Right lobe of liver (tissue), 6 donors: ENCODE measurements around the gene ACSL5. TPM values are rescaled to one million over a fixed set of nuclear protein-coding genes. Genes with fewer than 3 reads are reported as not detected.

Experiments used
- ATAC-seq, 4 donors: fragments of 200-7000 bp; cut with Tn5 transposase; one replicate each; pipeline ENCODE4 v1.9.1; 2020; ENCODE audit warnings: mild to moderate bottlenecking in 4 of 4, moderate library complexity in 4 of 4
- DNase-seq, 3 donors: peaks; one replicate each; pipeline ENCODE4 v3.0.0-alpha.2; 2020
- H3K27ac ChIP-seq, 3 donors: fragments of 200-600 bp; one replicate each; pipeline ENCODE4 v1.8.0; 2022
- H3K27me3 ChIP-seq, 2 donors: fragments of 200-600 bp; one replicate each; pipeline ENCODE4 v1.8.0; 2022
- H3K36me3 ChIP-seq, 4 donors: fragments of 200-600 bp; sonication (generic) in 1 of 4; one replicate each; pipeline versions ENCODE4 v1.5.1 to v1.8.0; 2017 to 2022; ENCODE audit warnings: control low read depth in 1 of 4
- H3K4me1 ChIP-seq, 4 donors: fragments of 200-600 bp; sonication (generic) in 1 of 4; one replicate each; pipeline versions ENCODE4 v1.5.1 to v1.8.0; 2017 to 2022; ENCODE audit warnings: control low read depth in 1 of 4
- H3K4me3 ChIP-seq, 3 donors: fragments of 200-600 bp; one replicate each; pipeline ENCODE4 v1.8.0; 2022
- H3K9me3 ChIP-seq, 4 donors: fragments of 200-600 bp; sonication (generic) in 1 of 4; one replicate each; pipeline versions ENCODE4 v1.5.1 to v1.8.0; 2017 to 2022; ENCODE audit warnings: control low read depth in 1 of 4
- POLR2A ChIP-seq: fragments of 450-650 bp; IDR thresholded peaks from one replicate; pipeline ENCODE4 v1.6.1; 2017; ENCODE audit warnings: antibody characterized with exemption, mild to moderate bottlenecking
- WGBS: methylation state at CpG from one replicate; pipeline ENCODE4 v1.1.6; 2018; ENCODE audit warnings: low coverage, low lambda C conversion rate; ENCODE audit not compliant: insufficient coverage; ENCODE audit errors: missing lambda C conversion rate; 5-methylcytosine and 5-hydroxymethylcytosine counted together
- intact Hi-C, 2 donors: fragments of 100-400 bp; cut with DNase I; formaldehyde crosslinking; loops; one replicate each; pipeline versions ENCODE4 v1.11.2 to v1.14.1; 2022
- total RNA-seq, 6 experiments: library from RNA; depleted of rRNA in 2 of 6; stranded (reverse); fragments of >200 nt in 2 of 6; fragmentation: NEBNext Ultra II Directional in 3 of 6; extraction: Animal tissue kit (Norgen Biotek cat#: 25700) in 3 of 6; gene quantifications; one replicate each; pipeline versions ENCODE4 v1.1.0 to v1.2.4, GENCODE V29; 2016 to 2023
- TF ChIP-seq, protein P1 (sequence below), 4 donors: fragments of 200-600 bp in 3 of 4; fragments of 450-650 bp in 1 of 4; IDR thresholded peaks; one replicate each; pipeline versions ENCODE4 v1.5.1 to v1.8.0; 2016 to 2022; ENCODE audit warnings: antibody characterized with exemption in 4 of 4, mild to moderate bottlenecking in 2 of 4
- donor health status: DM: no; HTN: yes; CAD: no.
- donor health status: DM: no; HTN: no; CAD: no.
- donor health status: DM: no; HTN: no; CAD: no.
- donor health status: DM: no; HTN: yes; CAD: no.
- donor health status: DM: no; HTN: yes; CAD: no.

The ACSL5 gene
- total RNA-seq, 6 experiments from 2014 or later: 35.1 to 92.4 (median 73.8) TPM

DNA sequence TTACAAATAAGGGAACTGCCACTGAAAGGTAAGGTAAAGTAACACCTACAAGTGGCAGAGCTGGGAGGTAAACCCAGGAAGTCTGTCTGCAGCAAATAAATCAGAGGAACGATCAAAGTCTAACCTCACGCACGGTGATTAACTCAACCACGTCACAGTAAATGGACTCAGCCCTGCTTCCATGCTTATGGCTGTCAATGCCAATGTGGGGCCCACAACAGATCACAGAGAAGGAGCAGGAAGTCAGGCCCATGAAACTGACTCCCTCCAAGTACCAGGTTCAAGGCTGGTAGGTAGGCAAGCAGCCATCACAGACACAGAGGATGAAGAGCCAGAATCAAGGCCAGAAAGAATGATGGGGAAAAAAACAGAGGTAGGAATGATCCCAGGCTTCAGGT, 38.0 kb upstream of the ACSL5 start:
- TF ChIP-seq, protein P1, sequence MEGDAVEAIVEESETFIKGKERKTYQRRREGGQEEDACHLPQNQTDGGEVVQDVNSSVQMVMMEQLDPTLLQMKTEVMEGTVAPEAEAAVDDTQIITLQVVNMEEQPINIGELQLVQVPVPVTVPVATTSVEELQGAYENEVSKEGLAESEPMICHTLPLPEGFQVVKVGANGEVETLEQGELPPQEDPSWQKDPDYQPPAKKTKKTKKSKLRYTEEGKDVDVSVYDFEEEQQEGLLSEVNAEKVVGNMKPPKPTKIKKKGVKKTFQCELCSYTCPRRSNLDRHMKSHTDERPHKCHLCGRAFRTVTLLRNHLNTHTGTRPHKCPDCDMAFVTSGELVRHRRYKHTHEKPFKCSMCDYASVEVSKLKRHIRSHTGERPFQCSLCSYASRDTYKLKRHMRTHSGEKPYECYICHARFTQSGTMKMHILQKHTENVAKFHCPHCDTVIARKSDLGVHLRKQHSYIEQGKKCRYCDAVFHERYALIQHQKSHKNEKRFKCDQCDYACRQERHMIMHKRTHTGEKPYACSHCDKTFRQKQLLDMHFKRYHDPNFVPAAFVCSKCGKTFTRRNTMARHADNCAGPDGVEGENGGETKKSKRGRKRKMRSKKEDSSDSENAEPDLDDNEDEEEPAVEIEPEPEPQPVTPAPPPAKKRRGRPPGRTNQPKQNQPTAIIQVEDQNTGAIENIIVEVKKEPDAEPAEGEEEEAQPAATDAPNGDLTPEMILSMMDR (IDR thresholded peaks at IDR 0.05): no peak
- TF ChIP-seq POLR2A: no peak
- Histone ChIP-seq H3K4me1 (peaks cover 0 to 12% (median 4%) of the 10 kb centered on the region in 4 donors), H3K27me3 (no peaks in the 10 kb centered on the region), H3K4me3 (no peak overlapping the region), H3K9me3 (no peaks in the 10 kb centered on the region), H3K36me3 (no peaks in the 10 kb centered on the region), H3K27ac (no peak overlapping the region)
- ATAC-seq: peak; percentile 48 to 86 (median 58)
- WGBS: 27% methylated on average over 4 of the region's 4 CpGs
- intact Hi-C loops: no loop called here
- no peak for DNase-seq

DNA sequence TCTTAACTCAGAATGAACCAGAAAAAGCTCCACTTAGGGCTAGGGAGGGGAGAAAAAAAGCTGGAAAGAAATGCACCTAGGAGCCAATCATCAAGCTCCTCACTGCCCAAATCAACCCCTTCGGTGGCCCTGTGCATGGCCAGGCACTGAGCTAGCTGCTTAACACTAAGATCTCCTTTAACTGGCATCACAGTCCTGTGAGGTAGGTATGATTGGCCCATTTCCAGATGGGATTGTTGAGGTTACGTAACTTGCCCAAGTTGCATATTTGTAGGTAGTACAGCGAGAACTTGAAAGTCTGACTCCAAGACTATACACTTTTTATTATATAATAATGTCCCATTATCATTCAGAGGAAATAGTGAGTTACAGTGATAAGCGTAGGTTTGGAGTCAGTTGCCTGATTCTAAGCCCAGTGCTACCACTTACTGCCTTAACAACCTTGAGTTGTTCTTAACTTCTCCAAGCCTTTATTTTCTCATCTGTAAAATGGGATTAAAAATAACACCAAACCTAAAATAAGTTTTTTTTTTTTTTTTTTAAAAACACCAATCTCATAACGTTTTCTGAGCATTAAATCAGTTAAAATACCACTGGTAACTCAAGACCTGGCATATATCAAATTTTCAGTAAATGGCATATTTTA, 37.2 kb upstream of the ACSL5 start:
- H3K36me3 ChIP-seq: no peaks in the 10 kb centered on the region
- intact Hi-C loops: no loop called here
- no peaks in the 10 kb centered on the region for H3K27me3 ChIP-seq
- no peaks in the 10 kb centered on the region for H3K9me3 ChIP-seq
- TF ChIP-seq, protein P1 (IDR thresholded peaks at IDR 0.05): no peak
- no peak for TF ChIP-seq POLR2A
- H3K4me3 ChIP-seq: no peak overlapping the region
- 57% methylated on average over 5 of the region's 5 CpGs for WGBS
- peaks cover 0 to 12% (median 4%) of the 10 kb centered on the region in 4 donors for H3K4me1 ChIP-seq
- peak; percentile 23 to 65 (median 42) for ATAC-seq
- no peak for DNase-seq
- no peak overlapping the region for H3K27ac ChIP-seq

DNA sequence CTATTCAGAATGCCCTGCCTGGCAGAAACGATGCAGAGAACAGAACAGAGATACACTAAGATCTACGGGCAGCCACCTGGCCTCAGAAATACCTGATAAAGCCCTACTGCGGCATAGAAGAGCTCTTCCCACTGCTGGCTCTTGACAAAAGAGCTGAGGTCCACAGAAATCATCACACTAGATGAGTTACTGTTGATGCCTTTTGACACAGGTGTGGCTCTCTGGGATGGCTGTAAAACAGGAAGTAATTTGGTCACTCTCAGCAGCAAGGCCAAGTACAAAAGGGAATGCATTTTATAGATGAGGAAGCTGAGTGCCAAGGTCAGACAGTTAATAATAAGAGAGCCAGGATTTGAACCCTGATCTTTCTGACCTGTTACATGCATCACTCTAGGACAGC, 35.0 kb upstream of the ACSL5 start:
- peaks cover 0 to 12% (median 0%) of the 10 kb centered on the region in 4 donors for H3K4me1 ChIP-seq
- DNase-seq: no peak
- no peak overlapping the region for H3K27ac ChIP-seq
- H3K27me3 ChIP-seq: no peaks in the 10 kb centered on the region
- no peaks in the 10 kb centered on the region for H3K36me3 ChIP-seq
- 93% methylated on average over 3 of the region's 3 CpGs for WGBS
- no peaks in the 10 kb centered on the region for H3K9me3 ChIP-seq
- TF ChIP-seq, protein P1 (IDR thresholded peaks at IDR 0.05): no peak
- no peak for TF ChIP-seq POLR2A
- intact Hi-C loops: no loop called here
- ATAC-seq: no peak
- H3K4me3 ChIP-seq: no peak overlapping the region

DNA sequence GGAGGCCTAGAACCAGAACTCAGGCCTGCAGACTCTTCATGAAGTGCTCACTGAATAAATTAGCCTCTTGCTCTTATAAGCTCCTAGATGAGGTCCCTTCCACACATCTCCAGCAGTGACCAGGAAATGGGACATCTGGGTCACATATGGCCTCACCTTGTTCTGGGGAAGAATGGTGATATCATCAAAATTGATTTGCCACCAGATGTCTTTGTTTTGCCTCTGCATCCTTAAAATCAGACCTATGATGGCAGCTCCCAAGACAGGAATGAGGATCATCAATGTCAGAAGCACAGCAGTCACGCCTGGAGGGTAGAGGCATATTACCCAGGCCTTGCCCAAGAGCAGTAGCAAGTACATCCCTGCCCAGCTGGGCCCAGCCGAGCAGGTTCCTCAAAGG, 33.3 kb upstream of the ACSL5 start:
- ATAC-seq (no peak), DNase-seq (no peak)
- Histone ChIP-seq H3K4me1 (peaks cover 0 to 11% (median 0%) of the 10 kb centered on the region in 4 donors), H3K4me3 (no peak overlapping the region), H3K9me3 (no peaks in the 10 kb centered on the region), H3K27me3 (no peaks in the 10 kb centered on the region), H3K36me3 (no peaks in the 10 kb centered on the region), H3K27ac (no peak overlapping the region)
- no CpG with 5 or more reads among the region's 2 CpGs for WGBS
- intact Hi-C loops: no loop called here
- TF ChIP-seq POLR2A: no peak
- TF ChIP-seq, protein P1 (IDR thresholded peaks at IDR 0.05): no peak
